ENCODE data around the gene MKNK1.

Gene MKNK1

DNA sequence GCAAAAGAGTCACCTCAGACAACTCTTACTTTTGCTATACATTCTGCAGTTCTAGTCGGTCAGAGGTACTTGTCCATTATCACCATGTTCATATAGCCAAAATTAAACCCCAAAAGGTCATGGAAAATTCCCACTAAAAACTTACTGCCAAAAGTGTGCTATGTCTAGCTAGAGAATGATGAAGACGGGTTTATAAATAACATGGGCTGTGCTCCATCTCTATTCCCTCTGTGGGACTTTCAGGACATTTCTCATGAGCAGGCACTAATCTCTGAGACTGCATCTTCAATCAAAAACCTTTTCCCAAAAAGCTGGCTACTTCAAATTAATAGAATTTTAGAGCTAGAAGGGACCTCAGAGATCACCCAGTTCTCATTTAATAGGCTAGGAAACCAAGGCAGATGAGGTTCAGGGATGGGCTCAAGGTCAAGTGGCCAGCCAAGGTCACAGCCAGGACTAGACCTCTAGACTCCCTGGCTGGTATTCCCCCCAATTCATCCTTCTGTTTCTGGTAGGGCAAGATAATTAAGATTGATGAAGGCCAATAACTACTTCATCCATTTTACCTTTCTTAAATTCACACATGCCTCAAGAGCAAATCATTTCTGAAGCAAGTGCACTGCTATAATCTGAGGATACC is 33.5 kb upstream of the MKNK1 start:
- no peak overlapping the region for H3K4me3 ChIP-seq (replicated peaks in 1 of 2; ENCODE audit: low read depth in 2 of 2, low read length in 2 of 2)
- TF ChIP-seq, protein P1, sequence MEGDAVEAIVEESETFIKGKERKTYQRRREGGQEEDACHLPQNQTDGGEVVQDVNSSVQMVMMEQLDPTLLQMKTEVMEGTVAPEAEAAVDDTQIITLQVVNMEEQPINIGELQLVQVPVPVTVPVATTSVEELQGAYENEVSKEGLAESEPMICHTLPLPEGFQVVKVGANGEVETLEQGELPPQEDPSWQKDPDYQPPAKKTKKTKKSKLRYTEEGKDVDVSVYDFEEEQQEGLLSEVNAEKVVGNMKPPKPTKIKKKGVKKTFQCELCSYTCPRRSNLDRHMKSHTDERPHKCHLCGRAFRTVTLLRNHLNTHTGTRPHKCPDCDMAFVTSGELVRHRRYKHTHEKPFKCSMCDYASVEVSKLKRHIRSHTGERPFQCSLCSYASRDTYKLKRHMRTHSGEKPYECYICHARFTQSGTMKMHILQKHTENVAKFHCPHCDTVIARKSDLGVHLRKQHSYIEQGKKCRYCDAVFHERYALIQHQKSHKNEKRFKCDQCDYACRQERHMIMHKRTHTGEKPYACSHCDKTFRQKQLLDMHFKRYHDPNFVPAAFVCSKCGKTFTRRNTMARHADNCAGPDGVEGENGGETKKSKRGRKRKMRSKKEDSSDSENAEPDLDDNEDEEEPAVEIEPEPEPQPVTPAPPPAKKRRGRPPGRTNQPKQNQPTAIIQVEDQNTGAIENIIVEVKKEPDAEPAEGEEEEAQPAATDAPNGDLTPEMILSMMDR (IDR thresholded peaks at IDR 0.05; ENCODE audit: low read depth, low read length), result no peak
- DNase-seq (ENCODE audit: low read depth in 2 of 2), result no peak

DNA sequence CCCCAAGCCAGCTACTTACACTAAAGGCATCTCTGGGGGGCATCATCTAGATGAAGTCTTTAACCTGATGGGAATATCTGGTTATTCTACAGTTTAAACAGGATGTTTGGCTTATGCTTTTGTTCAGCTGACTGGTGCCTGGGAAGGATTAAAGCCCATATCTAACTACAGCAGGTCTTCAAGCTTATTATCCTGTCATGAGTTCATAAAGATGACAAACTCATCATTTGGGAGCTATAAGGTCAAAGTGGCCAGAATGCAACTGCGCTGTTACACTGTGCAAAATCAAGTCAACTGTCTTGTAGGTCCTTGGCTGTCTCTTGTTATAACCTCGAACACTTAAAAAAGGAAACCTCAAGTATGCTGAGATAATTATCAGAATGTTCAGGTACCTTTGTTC is 31.1 kb upstream of the MKNK1 start:
- H3K4me3 ChIP-seq (replicated peaks in 1 of 2; ENCODE audit: low read depth in 2 of 2, low read length in 2 of 2), result no peak overlapping the region
- DNase-seq (ENCODE audit: low read depth in 2 of 2), result no peak
- TF ChIP-seq, protein P1 (IDR thresholded peaks at IDR 0.05; ENCODE audit: low read depth, low read length), result no peak

DNA sequence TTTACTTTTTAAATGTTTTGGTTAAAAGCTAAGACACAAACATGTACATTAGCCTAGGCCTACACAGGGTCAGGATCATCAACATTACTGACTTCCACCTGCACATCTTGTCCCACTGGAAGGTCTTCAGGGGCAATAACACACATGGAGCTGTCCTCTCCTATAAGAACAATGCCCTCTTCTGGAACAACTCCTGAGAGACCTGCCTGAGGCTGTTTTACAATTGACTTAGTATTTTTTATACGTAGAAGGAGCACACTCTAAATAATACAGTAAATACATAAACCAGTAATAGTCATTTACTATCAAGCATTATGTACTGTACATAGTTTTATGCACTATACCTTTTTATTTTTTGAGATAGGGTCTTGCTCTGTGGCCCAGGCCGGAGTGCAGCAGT is 26.7 kb upstream of the MKNK1 start:
- DNase-seq (ENCODE audit: low read depth in 2 of 2), result no peak
- no peak overlapping the region for H3K4me3 ChIP-seq (replicated peaks in 1 of 2; ENCODE audit: low read depth in 2 of 2, low read length in 2 of 2)
- TF ChIP-seq, protein P1 (IDR thresholded peaks at IDR 0.05; ENCODE audit: low read depth, low read length), result no peak

DNA sequence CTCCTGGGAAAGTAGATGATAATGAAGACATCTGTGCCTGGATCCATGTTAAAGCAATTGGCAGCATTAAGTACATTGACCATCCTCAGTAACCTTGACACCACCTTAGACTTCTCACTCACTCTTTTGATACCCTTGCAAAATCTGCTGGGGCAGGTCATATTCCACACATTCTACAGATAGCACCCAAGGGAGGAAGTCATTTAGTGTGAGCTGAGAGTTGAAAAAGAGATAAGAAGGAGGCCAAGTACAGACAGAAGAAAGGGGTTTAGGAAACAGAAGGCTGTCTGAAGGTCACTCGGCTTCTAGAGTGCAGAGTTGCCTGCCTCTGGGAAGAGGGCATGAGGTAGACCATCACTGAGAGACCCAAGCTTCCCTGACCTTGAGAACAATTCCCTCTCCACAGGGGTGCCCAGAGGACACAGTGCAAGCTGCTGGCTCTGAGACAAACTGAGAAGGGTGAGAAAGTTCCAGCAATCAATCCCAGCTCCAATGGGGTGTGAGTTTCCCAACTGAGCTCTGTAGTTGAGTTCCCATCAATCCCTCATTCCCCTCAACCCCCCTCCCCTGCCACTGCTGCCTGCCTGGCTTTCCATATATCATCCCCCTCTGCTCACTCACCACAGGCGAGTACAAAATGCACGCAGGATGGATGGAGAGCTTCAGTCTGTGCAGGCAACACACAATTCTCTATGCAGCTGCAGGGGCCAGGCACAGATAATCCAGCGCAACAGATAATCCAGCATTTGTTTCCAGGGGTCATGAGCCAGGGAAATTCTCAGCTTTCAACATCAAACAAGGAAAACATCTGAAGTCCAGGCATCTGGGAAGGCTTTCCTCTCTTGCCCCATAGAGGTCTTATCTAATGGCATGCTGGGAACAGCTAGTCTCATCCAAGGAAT is 19.9 kb upstream of the MKNK1 start:
- peak in 1 of 2 donors; percentile 52 for DNase-seq (ENCODE audit: low read depth in 2 of 2)
- TF ChIP-seq, protein P1 (IDR thresholded peaks at IDR 0.05; ENCODE audit: low read depth, low read length), result no peak
- H3K4me3 ChIP-seq (replicated peaks in 1 of 2; ENCODE audit: low read depth in 2 of 2, low read length in 2 of 2), result no peak overlapping the region

DNA sequence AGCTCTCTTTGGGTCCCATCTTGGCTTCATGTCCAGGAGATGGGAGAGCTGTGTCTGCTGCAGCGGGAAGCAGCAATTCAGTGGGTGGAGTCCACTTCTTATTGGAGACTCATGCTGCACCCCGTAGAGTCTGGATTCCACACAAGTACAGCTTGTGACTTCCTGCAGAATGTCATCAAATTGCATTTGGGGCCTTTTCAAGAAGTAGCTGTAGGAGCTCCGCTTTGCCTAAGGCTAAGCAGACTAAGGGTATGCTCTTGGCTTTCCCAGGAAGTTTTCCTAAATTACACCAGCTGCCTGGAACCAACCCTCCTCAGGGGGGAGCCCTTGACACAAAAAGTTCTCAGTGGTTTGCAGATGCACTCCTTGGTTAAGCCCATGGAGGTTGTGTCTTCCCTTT is 18.3 kb upstream of the MKNK1 start:
- peak; percentile 51 to 55 for DNase-seq (ENCODE audit: low read depth in 2 of 2)
- H3K4me3 ChIP-seq (replicated peaks in 1 of 2; ENCODE audit: low read depth in 2 of 2, low read length in 2 of 2), result no peak overlapping the region
- TF ChIP-seq, protein P1 (IDR thresholded peaks at IDR 0.05; ENCODE audit: low read depth, low read length), result peak; percentile 52

DNA sequence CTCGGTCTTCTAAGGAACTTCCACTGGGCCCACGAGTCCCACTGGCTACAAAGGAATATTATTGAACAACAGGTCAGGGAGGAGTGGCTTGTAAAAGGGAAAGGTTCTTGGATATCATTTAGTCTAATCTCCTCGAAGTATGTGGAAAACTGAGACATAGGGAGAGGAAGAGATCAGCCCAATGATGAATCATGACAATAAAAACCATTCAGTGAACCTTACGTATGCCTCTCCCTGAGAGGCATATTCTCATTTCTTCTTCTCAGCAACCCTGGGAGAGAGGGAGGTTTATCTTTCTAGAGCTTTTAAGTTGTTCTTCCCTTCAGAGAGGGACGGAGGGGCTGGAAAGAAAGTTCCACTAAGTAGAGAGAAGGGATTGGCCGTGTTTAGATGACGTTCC is 17.9 kb upstream of the MKNK1 start:
- TF ChIP-seq, protein P1 (IDR thresholded peaks at IDR 0.05; ENCODE audit: low read depth, low read length), result no peak
- peak in 1 of 2 donors; percentile 14 for DNase-seq (ENCODE audit: low read depth in 2 of 2)
- H3K4me3 ChIP-seq (replicated peaks in 1 of 2; ENCODE audit: low read depth in 2 of 2, low read length in 2 of 2), result no peak overlapping the region
